GM19438 (cell line): ENCODE results near the gene PARD3.
"Not testable (repeated sequence)": the region's sequence is repeated elsewhere in the genome, so short reads cannot be mapped to it uniquely, and the experiment has no call there.

ENCODE experiments used
- ATAC-seq: cut with Tn5 transposase; IDR thresholded peaks from one replicate; pipeline ENCODE4 v1.9.1; 2021; ENCODE audit warnings: low read depth; ENCODE audit not compliant: unreplicated experiment

Gene PARD3

GRCh38 chr10:34768972-34769330 lies 46.1 kb downstream of the PARD3 start:
- ATAC-seq = no peak

GRCh38 chr10:34768261-34768971 lies 46.7 kb downstream of the PARD3 start:
- ATAC-seq = no peak

GRCh38 chr10:34766811-34767494 lies 48.1 kb downstream of the PARD3 start:
- ATAC-seq = no peak

- no peak for ATAC-seq
Observed at GRCh38 chr10:34766266-34766600, 48.9 kb downstream of the PARD3 start.

- no peak for ATAC-seq
Observed at GRCh38 chr10:34764472-34764946, 50.6 kb downstream of the PARD3 start.

- no peak for ATAC-seq
Observed at GRCh38 chr10:34762603-34763299, 52.3 kb downstream of the PARD3 start.

GRCh38 chr10:34762156-34762555 lies 52.9 kb downstream of the PARD3 start:
- ATAC-seq = no peak

GRCh38 chr10:34761453-34761852 lies 53.6 kb downstream of the PARD3 start:
- ATAC-seq = no peak

GRCh38 chr10:34760606-34761005 lies 54.5 kb downstream of the PARD3 start:
- no peak for ATAC-seq

- no peak for ATAC-seq
Observed at GRCh38 chr10:34759837-34760215, 55.3 kb downstream of the PARD3 start.

GRCh38 chr10:34759161-34759836 lies 55.8 kb downstream of the PARD3 start:
- ATAC-seq = no peak

GRCh38 chr10:34758447-34758996 lies 56.6 kb downstream of the PARD3 start:
- no peak for ATAC-seq

- no peak for ATAC-seq
Observed at GRCh38 chr10:34757933-34758332, 57.2 kb downstream of the PARD3 start.

GRCh38 chr10:34757181-34757580 lies 57.9 kb downstream of the PARD3 start:
- ATAC-seq = not testable (repeated sequence)

- ATAC-seq = no peak
Observed at GRCh38 chr10:34756584-34756983, 58.5 kb downstream of the PARD3 start.

GRCh38 chr10:34753014-34753757 lies 61.9 kb downstream of the PARD3 start:
- no peak for ATAC-seq

GRCh38 chr10:34751272-34751671 lies 63.8 kb downstream of the PARD3 start:
- ATAC-seq = no peak

- not testable (repeated sequence) for ATAC-seq
Observed at GRCh38 chr10:34750795-34751194, 64.3 kb downstream of the PARD3 start.

GRCh38 chr10:34748767-34749166 lies 66.3 kb downstream of the PARD3 start:
- ATAC-seq = no peak

- no peak for ATAC-seq
Observed at GRCh38 chr10:34748357-34748756, 66.7 kb downstream of the PARD3 start.
